ENCODE measurements around the gene IRX4.
"Not testable (repeated sequence)": the region's sequence is repeated elsewhere in the genome, so short reads cannot be mapped to it uniquely, and the experiment has no call there.

Gene IRX4

GRCh38 chr5:1856596-1857255 is 26.0 kb downstream of the IRX4 start:
- no peak for DNase-seq

DNA sequence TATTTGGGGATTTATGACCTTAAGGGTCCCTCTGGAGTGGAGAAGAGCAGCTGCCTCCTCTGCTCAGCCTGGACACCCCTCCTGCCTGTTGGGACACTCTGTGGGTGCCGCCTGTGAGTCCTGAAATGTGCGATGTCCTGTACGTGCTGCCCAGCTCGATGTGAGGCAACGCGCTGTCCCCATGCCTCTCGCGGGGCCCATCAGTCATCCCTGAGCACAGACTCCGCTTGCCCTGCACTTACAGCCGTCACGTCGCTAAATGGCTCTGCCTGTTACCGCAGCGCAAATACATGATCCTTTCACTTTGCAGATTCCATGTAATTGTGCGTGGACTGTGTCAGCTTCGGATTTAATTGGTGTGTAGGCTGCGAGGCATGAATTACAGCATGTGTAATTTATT is 27.1 kb downstream of the IRX4 start:
- DNase-seq: no peak

DNA sequence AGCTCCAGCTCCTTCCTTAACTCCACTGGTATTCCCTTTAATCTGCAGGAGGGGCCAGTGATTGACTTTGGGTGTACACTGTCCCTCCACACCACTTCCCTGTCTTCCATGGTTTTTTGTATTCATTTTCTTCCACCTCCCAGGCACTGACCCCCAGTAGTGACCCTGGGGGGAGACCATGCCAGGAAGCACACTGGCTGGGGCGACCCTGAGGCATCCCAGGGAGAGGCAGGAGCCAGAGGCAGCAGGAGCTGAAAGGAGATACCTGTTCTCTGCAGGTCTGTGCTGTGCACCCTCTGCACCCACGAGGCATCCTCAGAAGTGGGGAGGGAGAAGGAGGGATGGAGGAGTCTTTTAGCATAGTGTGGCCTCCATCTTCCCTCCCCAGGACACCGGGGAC is 27.6 kb downstream of the IRX4 start:
- DNase-seq: no peak

- no peak for DNase-seq
Observed at GRCh38 chr5:1853531-1853930, 29.2 kb downstream of the IRX4 start.

GRCh38 chr5:1852324-1852947 is 30.3 kb downstream of the IRX4 start:
- DNase-seq: no peak

DNA sequence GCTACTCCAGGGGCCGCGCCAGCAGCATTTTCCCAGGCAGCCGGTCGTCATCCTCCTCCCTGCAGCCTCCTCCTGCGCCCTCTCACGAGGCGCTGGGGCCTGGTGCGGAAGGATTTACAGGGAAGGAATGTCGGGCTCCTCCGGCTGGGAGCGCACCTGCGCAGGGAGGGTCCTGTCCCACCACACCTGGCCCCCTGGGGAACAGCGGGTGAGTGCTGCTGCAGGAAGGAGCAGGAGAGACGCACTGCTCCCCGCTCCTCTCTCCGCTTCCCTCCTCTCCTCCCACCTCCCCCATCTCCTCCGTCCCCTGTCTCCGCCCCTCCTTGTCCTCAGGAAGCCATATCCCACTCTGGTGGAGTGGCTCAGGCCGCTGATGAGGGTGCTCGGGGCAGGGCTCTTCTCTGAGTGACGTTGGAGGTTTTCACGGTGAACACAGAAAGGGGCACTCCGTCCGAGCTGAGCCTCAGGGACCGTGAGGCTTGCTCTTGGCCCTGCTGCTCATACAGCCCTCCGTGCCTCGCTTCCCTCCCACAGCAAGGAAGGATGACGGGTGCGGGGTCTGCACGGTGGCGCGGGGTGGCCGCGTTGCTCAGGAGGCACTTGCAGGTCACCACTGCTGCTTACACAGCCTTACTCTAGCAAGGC is 31.3 kb downstream of the IRX4 start:
- no peak for DNase-seq

- no peak for DNase-seq
Observed at GRCh38 chr5:1850324-1851154, 32.2 kb downstream of the IRX4 start.

GRCh38 chr5:1847611-1848010 is 35.1 kb downstream of the IRX4 start:
- DNase-seq: no peak

- DNase-seq: no peak
Observed at GRCh38 chr5:1847056-1847455, 35.7 kb downstream of the IRX4 start.

- no peak for DNase-seq
Observed at GRCh38 chr5:1846583-1846982, 36.1 kb downstream of the IRX4 start.

- no peak for DNase-seq
Observed at GRCh38 chr5:1845696-1846095, 37.0 kb downstream of the IRX4 start.

- DNase-seq: no peak
Observed at GRCh38 chr5:1844708-1845436, 37.9 kb downstream of the IRX4 start.

DNA sequence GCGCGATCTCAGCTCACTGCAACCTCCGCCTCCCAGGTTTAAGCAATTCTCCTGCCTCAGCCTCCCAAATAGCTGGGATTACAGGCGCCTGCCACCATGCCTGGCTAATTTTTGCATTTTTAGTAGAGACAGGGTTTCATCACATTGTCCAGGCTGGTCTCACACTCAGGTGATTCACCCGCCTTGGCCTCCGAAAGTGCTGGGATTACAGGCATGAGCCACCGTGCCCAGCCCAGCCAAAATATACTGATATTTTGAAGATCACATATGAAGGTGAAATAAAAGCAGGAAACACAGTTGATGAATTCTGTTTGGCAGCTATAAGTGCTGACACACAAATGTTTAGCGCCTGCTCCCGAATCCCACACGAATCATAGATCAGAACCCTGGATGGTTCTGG is 39.0 kb downstream of the IRX4 start:
- DNase-seq: not testable (repeated sequence)

DNA sequence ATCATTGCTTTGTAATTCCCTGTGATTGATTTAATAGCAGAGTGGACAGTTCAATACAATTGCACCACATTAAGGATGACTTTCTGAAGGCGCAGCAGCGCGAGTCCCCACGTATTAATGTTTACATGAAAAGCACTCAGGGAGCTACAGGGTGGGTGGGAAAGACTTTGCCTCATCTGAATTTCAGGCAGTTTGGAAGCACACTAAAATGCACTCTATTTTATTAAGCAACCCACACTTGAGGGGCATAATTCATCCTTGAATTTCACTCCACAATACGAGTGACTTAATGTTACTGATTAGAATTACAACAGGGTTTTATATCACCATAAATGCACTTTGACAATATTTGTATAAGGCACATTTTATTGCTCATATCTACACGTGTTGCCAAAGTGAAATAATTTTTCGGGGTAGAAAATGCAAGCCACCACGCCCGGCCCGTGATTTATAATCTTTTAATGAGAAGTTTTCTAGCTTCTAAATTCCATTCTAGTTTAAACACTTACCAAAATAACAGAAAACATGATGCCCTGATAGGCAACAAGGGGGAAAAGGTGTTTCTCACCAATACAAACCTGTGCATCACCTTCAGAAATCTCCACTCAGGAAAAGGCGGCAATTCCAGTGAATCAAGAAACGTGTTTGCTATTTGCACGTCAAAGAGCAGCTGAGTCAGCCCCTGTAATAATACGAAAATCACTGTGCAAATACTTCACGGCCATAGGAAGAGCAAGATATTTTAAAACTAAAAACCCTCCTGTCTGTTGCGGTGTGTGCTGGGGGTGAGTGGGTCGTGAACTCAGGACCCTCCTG is 40.5 kb downstream of the IRX4 start:
- no peak for DNase-seq

DNA sequence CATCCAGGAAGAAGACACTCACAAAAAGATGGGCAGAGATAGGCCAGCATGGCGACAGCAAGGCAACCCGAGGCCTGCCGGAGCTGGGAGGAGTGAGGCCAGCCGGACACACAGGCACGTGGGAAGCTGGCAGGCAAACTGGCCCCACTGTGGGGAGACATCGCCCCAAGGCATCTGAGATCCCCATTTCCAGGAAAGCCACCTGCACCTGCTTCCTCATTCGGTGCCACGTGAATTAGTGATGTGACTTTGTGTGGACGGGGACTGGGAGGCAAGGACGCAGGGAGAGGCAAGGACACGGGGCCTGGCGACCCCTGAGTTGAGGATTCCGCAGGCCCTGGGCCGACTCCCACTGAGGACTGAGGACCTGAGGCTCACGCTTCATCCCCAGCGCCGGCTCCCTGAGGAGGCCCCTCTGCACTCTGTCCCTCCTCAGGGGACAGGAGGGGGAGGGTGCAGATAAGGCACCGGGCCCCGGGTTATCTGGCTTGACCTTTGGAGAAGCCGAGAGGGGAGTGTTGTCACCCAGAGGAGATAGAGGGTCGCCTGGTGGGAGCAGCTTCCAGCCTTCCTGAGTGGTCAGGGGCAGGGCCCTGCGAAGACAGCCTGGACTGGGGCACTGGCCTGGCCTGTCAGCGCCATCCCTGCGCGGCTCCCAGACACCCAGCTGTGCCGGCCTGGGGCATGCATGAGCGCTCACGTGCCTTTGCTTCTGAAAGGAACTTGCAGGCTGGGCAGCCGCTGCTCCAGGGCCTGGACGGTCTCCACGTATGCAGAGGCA is 41.8 kb downstream of the IRX4 start:
- no peak for DNase-seq

DNA sequence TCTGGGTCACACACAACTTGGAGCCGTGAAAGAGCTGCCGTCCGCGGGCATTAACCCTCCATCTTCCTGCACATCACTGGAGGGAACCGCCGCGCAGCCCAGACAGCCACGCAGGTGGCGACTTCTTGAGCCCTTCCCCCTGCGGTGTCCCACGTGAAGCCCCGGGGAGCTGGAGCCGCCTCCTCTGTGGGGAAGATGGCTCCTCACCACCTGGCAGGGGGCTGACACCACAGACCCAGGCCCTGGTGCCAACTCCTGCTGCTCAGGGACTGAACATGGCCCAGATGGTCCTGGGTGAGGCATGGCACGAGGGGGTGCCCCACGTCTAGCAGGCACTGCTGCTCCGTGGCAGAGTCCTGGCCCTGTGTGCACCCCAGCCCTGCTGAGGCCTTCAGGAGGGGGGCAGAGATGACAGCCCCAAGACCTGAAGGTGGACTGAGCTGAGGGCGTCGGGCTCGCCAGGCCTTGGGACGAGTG is 42.6 kb downstream of the IRX4 start:
- DNase-seq: no peak

GRCh38 chr5:1838013-1838412 is 44.7 kb downstream of the IRX4 start:
- no peak for DNase-seq

- DNase-seq: no peak
Observed at GRCh38 chr5:1836891-1837880, 45.5 kb downstream of the IRX4 start.

GRCh38 chr5:1836176-1836890 is 46.4 kb downstream of the IRX4 start:
- DNase-seq: no peak

Measured in activated CD4-positive, alpha-beta T cell treated with anti-CD3 and anti-CD28 coated beads, Interleukin-2, Interleukin-6, amounts not matched to agents 100 ng/mL and 50 ng/mL, durations not matched to agents 16 hours and 8 hours (primary cell).